Mucosa of rectum (tissue), 2 donors: ENCODE data around the gene PLEKHA7.

Experiments used
- H3K27ac ChIP-seq, 2 donors: one replicate each; pipeline ENCODE4 v1.7.0; 2013; ENCODE audit warnings: inconsistent platforms in 2 of 2, low read depth in 2 of 2, low read length in 2 of 2
- H3K27me3 ChIP-seq, 2 donors: one replicate each; pipeline ENCODE4 v1.7.0; 2013; ENCODE audit warnings: low read length in 2 of 2; ENCODE audit not compliant: control insufficient read depth in 2 of 2, insufficient read depth in 2 of 2
- H3K36me3 ChIP-seq, 2 donors: one replicate each; pipeline ENCODE4 v1.7.0; 2013; ENCODE audit warnings: low read length in 2 of 2; ENCODE audit not compliant: control insufficient read depth in 2 of 2, insufficient read depth in 2 of 2
- H3K4me1 ChIP-seq, 2 donors: one replicate each; pipeline ENCODE4 v1.7.0; 2013; ENCODE audit warnings: low read length in 2 of 2, mild to moderate bottlenecking in 1 of 2; ENCODE audit not compliant: control insufficient read depth in 2 of 2, insufficient read depth in 2 of 2
- H3K4me3 ChIP-seq, 2 donors: one replicate each; pipeline ENCODE4 v1.7.0; 2013; ENCODE audit warnings: low read length in 2 of 2
- H3K9ac ChIP-seq, 2 donors: one replicate each; pipeline ENCODE4 v1.7.0; 2013; ENCODE audit warnings: low read length in 2 of 2, low read depth in 1 of 2, mild to moderate bottlenecking in 1 of 2
- H3K9me3 ChIP-seq, 2 donors: one replicate each; pipeline ENCODE4 v1.7.0; 2013; ENCODE audit warnings: low read length in 2 of 2; ENCODE audit not compliant: control insufficient read depth in 2 of 2
- donor health status: healthy.
- donor health status: Normal muscosa, but diverticular disease.

Gene PLEKHA7

GRCh38 chr11:16840951-16841350, 173.3 kb downstream of the PLEKHA7 start:
- Histone ChIP-seq H3K27ac (no peak overlapping the region), H3K4me1 (no peaks in the 10 kb centered on the region)

GRCh38 chr11:16839821-16840220, 174.4 kb downstream of the PLEKHA7 start:
- Histone ChIP-seq H3K27ac (no peak overlapping the region), H3K27me3 (no peaks in the 10 kb centered on the region), H3K4me1 (no peaks in the 10 kb centered on the region), H3K4me3 (no peak overlapping the region), H3K9ac (no peak overlapping the region), H3K9me3 (no peaks in the 10 kb centered on the region), H3K36me3 (peaks cover 22 to 29% of the 10 kb centered on the region in 2 donors)

More at GRCh38 chr11:16840951-16841350, 173.3 kb downstream of the PLEKHA7 start:
- Histone ChIP-seq H3K9ac (no peak overlapping the region), H3K4me3 (no peak overlapping the region), H3K27me3 (no peaks in the 10 kb centered on the region), H3K36me3 (peaks cover 19 to 32% of the 10 kb centered on the region in 2 donors), H3K9me3 (no peaks in the 10 kb centered on the region)

DNA sequence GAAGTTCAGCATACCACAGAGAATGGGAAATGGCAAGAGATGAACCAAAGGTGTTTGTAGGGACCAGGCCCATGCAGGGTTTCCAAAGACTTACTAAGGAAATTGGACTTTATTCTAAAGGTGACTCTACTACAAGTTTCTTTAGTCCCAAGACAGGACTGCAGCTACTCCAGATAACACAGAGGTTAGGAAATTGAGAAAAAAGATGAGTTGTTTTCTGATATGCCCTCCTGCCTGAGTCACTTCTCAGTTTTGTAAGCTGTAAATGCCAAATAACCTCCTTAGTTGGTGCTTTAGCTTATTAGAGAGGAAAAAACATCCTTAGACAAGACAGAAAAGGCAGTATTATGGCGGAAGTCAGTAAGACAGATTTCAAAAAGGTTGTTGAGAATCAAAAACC, 179.8 kb downstream of the PLEKHA7 start:
- no peaks in the 10 kb centered on the region for H3K9me3 ChIP-seq
- H3K36me3 ChIP-seq: peaks cover 10% of the 10 kb centered on the region in 2 donors
- H3K27ac ChIP-seq: no peak overlapping the region
- no peak overlapping the region for H3K4me3 ChIP-seq
- H3K4me1 ChIP-seq: no peaks in the 10 kb centered on the region
- no peak overlapping the region for H3K9ac ChIP-seq
- no peaks in the 10 kb centered on the region for H3K27me3 ChIP-seq

GRCh38 chr11:16833026-16833425, 181.2 kb downstream of the PLEKHA7 start:
- H3K4me1 ChIP-seq: no peaks in the 10 kb centered on the region
- H3K9ac ChIP-seq: no peak overlapping the region
- no peaks in the 10 kb centered on the region for H3K9me3 ChIP-seq
- no peak overlapping the region for H3K27ac ChIP-seq
- H3K4me3 ChIP-seq: no peak overlapping the region
- H3K27me3 ChIP-seq: no peaks in the 10 kb centered on the region
- peaks cover 8 to 10% of the 10 kb centered on the region in 2 donors for H3K36me3 ChIP-seq

- Histone ChIP-seq H3K27me3 (no peaks in the 10 kb centered on the region), H3K4me3 (no peak overlapping the region), H3K9me3 (no peaks in the 10 kb centered on the region), H3K27ac (no peak overlapping the region), H3K9ac (no peak overlapping the region), H3K4me1 (no peaks in the 10 kb centered on the region), H3K36me3 (peaks cover 9 to 10% of the 10 kb centered on the region in 2 donors)
Observed at GRCh38 chr11:16832193-16832539, 182.0 kb downstream of the PLEKHA7 start.

DNA sequence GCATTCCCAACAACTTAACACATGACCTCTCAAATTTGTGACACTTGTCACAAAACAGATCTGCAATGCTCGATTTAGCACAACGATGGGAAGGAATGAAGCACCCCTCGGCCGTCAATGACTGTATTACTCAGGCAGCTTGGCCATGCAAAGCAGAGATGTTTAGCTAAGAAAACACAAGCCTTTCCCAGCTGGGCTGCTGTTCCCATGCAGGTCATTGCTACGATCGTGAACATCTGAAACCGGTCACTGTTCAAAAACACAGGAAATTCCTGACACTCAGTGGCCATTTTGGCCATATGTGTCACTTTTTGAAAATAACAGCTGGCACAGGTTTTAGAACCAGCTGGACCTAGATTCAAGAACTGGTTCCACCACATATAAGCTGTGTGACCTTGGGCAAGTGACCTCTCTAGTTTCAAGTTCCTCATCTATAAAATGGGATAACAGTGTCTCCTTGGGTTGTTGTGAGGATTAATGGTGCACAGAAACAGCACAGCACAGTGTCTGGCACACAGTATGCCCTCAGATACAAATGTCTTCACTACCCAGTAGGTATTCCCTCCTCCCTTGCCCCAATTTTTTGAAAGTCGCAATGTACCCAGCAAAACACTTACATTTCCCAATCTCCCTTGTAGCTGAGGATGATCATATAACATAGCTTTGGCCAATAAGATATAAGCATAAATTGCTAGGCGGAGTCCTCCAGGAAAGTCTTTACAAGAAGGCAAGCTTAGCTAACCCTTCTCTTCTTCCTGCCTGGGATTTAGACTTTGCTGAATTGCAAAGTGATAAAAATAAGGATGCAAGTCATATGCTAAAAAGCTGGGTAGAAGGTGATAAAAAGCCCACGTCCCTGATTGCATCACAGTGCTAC, 182.7 kb downstream of the PLEKHA7 start:
- Histone ChIP-seq H3K27me3 (no peaks in the 10 kb centered on the region), H3K9ac (no peak overlapping the region), H3K4me3 (no peak overlapping the region), H3K27ac (no peak overlapping the region), H3K36me3 (peaks cover 11 to 13% of the 10 kb centered on the region in 2 donors), H3K4me1 (no peaks in the 10 kb centered on the region), H3K9me3 (no peaks in the 10 kb centered on the region)

- H3K36me3 ChIP-seq: peaks cover 21% of the 10 kb centered on the region in 2 donors
- no peak overlapping the region for H3K9ac ChIP-seq
- H3K4me1 ChIP-seq: peaks cover 0 to 2% of the 10 kb centered on the region in 2 donors
- H3K9me3 ChIP-seq: no peaks in the 10 kb centered on the region
- H3K27ac ChIP-seq: no peak overlapping the region
- H3K4me3 ChIP-seq: no peak overlapping the region
- no peaks in the 10 kb centered on the region for H3K27me3 ChIP-seq
Observed at GRCh38 chr11:16827139-16827538, 187.1 kb downstream of the PLEKHA7 start.

DNA sequence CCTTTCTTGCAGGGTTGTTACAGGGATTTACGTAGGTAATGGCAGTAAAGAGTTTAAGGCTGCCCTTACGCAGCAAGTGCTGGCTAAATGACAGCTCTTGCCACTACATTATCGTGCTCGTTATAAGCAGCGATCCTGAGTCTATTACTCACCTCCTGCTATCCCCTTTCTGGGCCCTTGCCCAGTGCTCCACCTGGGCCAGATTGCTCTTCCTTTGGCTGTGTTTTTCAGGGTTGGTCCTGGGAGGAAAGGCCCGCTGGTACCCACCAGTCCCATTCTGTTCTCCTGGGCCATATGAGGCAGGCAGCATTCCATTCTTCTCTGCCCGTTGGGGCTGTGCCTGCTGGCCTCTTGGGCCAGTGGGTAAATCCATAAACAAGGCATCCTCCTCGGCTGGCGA, 188.2 kb downstream of the PLEKHA7 start:
- peaks cover 0 to 2% of the 10 kb centered on the region in 2 donors for H3K4me1 ChIP-seq
- H3K27me3 ChIP-seq: no peaks in the 10 kb centered on the region
- H3K4me3 ChIP-seq: no peak overlapping the region
- no peak overlapping the region for H3K27ac ChIP-seq
- H3K9me3 ChIP-seq: no peaks in the 10 kb centered on the region
- H3K36me3 ChIP-seq: peaks cover 17 to 21% of the 10 kb centered on the region in 2 donors
- no peak overlapping the region for H3K9ac ChIP-seq

DNA sequence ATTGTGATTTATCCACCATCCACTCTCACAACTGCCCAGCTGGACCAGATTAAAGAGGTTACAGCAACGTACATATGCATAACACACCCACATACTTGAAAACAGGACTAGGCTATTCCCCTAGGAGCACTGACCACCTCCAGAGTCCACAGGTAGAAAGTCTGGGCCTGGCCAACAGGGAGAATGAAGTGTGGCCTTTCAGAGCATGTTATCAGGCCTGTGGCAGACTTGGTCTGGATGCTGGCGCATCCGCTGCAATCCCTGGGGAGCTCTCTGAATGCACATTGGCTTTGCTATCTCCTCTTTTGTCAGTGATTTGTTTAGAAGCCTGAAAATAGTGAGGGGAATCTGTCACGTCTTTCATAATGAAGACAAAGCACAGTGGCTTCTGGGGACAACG, 189.1 kb downstream of the PLEKHA7 start:
- Histone ChIP-seq H3K27ac (no peak overlapping the region), H3K27me3 (no peaks in the 10 kb centered on the region), H3K9ac (no peak overlapping the region), H3K36me3 (peaks cover 16 to 21% of the 10 kb centered on the region in 2 donors), H3K9me3 (no peaks in the 10 kb centered on the region), H3K4me3 (no peak overlapping the region), H3K4me1 (peaks cover 0 to 7% of the 10 kb centered on the region in 2 donors)

- no peaks in the 10 kb centered on the region for H3K27me3 ChIP-seq
- H3K36me3 ChIP-seq: peaks cover 11 to 18% of the 10 kb centered on the region in 2 donors
- no peak overlapping the region for H3K27ac ChIP-seq
- no peak overlapping the region for H3K4me3 ChIP-seq
- peaks cover 0 to 7% of the 10 kb centered on the region in 2 donors for H3K4me1 ChIP-seq
- no peak overlapping the region for H3K9ac ChIP-seq
- H3K9me3 ChIP-seq: no peaks in the 10 kb centered on the region
Observed at GRCh38 chr11:16820324-16821092, 193.7 kb downstream of the PLEKHA7 start.
